HTERT RPE-1 (cell line): ENCODE data around the gene NFATC2.

ENCODE experiments used
- in situ Hi-C: fragments of 300-500 bp; cut with MboI; formaldehyde crosslinking; loops from 4 replicates; pipeline ENCODE4 v1.14.3; 2020; ENCODE audit warnings: low sequenced_read_pairs

The NFATC2 gene

GRCh38 chr20:51497542-51498467, 44.7 kb downstream of the NFATC2 start:
- in situ Hi-C loops = no loop called here

DNA sequence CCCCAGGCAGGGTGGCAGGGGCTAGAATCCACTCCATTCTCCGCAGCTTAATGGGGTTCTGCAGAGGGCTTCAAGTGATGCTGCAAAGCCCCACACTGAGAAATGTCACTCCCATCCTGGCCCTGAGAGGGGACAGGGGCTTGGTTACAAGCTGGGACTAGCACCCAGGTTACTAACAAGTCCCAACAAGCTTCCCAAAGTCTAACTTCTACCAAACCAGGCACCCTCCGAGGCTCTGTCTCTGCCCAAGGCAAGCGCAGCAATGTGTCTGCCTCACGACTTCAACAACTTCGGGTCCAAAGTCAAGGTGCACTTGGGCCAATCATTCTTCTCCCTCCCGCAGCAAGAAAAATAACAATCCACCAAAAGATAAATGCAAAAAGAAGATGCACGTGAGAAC, 45.6 kb downstream of the NFATC2 start:
- in situ Hi-C loops = no loop called here

GRCh38 chr20:51495921-51496545, 46.5 kb downstream of the NFATC2 start:
- in situ Hi-C loops = no loop called here

- in situ Hi-C loops = no loop called here
Measured at GRCh38 chr20:51495291-51495690, 47.2 kb downstream of the NFATC2 start.

DNA sequence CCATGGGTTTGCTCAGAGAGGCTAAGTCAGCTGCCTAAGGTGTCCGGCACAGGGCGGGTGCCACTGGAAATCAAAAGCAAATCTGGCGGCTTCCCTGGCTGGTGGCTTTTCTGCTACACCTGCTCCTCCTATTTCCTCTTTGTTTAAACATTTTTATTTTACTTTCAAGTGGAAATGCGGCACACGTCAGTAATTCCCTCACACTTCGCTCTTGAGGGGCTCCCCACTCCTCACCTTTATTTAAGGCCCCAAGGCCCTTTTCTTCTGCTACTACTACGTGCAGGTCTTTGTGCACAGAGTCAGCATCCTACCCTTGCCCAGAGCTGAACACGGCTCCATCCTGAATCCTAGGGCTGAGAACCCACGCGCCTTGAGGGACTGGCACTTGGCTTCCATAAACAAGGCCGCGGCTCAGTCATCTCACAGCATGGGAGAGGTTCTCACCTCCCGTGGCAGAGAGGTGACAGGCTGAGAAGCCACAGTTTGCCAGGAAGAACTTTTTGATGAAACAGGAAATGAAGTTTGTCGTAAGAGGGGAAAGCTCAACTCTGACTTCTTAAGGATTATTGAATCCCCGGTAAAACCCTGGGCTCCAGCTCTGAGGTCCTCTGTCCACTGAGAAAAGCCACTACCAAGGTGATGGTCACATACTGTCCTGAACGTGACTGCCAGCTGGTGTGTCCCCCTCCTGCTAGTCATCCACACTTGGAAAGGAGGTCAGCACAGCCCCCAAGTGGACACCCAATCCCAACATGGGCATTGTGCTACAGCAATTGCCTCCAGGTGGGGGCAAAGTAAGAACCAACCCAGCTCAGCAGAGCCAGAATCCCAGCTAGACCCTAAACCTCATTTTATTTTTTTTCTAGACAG, 48.0 kb downstream of the NFATC2 start:
- in situ Hi-C loops = no loop called here

- in situ Hi-C loops = no loop called here
Measured at GRCh38 chr20:51493346-51493791, 49.1 kb downstream of the NFATC2 start.

DNA sequence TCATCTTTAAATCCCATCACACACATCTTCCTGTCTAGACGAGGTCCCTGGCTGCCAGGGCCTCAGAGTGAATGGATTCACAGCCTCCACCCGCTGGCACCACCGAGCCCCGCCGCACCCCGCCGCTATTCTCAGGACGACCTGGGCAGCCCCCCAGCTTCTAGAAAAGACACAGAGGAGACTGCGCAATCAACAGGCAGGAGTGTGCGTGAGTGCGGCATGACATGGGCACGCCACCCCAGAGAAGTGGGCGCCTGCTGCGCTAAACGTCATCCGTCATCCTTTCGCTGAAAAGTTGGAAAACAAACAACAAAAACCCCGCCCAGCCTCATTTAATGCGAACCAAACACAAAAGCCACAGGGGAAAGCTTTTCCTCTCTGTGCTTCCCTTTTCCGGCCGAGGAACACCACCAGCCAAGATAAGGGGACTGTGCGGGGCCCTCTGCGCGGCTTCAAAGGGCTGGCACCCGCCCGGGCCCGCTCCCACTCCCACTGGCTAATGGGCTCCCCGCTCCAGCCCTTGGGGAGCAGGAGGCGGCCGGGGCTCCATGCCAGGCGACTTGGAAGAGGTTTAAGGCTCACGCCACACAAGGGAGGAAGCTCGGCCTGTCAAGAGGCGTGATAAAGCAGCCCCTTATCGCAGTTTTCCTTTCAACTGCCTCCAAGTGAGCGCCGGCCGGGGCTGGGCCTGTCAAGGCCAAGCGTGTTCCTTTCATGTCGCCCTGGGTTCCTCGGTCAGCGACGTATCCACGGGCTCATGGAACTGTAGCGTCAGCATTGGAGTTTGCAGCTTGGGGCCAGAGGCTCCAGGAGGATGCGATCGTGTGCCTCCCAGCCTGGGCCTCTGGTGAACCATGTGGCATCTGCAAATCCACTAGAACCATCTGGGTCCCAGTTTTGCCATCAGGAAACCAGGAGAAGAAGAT, 50.1 kb downstream of the NFATC2 start:
- in situ Hi-C loops = no loop called here

DNA sequence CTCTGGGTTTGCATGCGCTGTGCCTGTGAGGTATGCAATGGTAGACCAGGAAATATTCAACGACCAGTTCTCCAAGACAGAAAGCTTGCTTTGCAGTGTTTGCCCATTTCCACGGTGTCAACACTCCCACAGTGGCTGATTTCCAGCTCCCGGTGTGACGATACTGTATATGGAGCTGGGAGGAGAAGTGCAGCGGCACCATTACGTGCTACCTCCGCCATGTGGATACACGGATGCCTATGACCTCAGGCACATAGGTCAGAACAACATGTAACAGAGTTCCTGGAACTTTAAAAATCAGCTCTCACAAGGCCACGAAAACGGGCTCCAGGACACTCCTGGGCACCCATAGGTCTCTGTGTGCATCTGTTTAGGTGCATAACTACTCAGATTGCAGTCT, 51.1 kb downstream of the NFATC2 start:
- in situ Hi-C loops = no loop called here

DNA sequence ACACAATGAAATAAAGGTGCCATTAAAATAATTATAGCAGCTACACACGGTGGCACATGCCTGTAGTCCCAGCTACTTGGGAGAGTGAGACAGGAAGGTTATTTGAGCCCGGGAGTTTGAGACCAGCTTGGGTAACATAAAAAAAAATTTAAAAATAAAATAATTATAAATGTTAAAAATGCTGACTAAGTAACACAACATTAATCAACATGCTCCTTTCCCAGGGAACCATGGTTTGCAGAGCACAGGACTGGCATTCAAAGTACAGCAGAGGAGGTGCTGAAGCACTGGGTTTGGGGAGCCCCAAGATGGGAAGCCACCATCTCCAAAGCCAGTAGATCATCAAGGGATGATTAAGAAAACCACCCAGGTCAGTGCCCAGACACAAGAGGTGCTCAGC, 51.9 kb downstream of the NFATC2 start:
- in situ Hi-C loops = no loop called here

DNA sequence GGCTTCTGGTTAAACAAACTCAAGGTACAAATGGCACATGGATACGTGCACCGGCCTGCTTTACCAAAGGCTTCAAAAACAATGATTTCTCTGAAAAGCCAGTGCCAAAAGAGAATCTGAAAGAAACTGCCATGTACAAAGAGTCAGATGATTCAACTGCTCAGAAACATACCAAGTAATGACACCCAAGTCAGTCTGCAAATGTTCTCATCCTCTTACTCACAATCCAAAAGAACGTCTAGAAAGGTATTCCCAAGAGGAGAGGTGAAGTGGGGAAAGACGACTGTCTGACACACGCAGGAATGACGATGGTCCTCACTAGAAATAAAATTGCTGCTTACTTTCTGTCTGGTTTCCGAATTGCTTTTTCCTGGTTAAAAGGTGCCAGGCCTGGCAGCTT, 52.9 kb downstream of the NFATC2 start:
- in situ Hi-C loops = no loop called here

GRCh38 chr20:51488331-51488730, 54.2 kb downstream of the NFATC2 start:
- in situ Hi-C loops = no loop called here

GRCh38 chr20:51487565-51488268, 54.8 kb downstream of the NFATC2 start:
- in situ Hi-C loops = no loop called here

DNA sequence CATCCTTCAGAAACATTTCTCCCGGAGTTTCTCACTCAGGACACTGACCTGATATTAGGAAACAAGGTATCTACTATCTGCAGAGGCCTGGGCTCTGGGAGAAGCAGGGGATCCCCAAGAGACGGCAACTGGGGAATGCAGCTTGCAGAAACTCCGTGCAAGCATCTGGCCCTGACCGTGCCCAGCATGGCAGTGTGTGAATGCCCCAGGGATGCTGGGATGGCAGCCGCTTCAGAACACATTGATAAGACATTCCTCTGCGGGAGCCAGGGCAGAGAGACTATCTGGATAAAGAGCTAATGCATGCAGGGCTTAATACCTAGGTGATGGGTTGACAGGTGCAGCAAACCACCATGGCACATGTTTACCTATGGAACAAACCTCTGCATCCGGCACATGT, 55.4 kb downstream of the NFATC2 start:
- in situ Hi-C loops = no loop called here

DNA sequence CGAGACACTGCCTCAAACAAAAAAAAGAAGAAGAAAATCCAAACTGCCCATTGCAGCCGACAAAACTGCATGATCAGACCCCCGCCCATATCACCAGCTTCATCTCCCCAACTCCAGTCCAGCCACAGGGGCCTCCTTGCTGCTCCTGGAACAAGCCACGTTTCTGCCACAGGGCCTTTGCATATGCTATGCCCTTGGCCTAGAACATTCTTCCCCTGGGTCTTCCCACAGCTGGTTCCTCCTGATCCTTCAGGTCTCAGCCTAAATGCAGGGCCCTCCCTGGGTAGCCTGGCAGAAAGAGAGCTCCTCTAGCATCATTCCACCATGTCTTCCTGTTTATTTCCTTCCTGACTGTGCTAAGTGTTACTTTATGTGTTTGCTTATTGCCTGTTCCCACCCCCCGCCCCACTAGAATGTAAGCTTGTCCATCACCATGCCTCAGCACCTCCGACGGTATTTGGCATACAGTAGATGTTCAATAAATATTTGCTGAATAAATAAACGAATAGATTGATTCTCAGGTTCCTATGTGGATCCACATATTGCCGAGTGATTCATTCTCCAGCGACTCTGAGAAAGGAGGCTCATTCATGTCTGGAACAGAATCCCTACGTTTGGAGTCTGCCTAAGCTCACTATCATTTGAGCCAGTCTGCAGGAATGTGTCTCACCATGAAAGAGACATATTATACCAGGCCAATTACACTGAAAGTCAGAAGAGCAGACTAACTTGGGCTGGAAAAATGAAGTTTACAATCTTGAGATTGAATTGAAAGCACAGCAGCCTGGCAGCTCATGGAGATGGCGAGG, 56.1 kb downstream of the NFATC2 start:
- in situ Hi-C loops = no loop called here

GRCh38 chr20:51484831-51485230, 57.7 kb downstream of the NFATC2 start:
- in situ Hi-C loops = no loop called here

DNA sequence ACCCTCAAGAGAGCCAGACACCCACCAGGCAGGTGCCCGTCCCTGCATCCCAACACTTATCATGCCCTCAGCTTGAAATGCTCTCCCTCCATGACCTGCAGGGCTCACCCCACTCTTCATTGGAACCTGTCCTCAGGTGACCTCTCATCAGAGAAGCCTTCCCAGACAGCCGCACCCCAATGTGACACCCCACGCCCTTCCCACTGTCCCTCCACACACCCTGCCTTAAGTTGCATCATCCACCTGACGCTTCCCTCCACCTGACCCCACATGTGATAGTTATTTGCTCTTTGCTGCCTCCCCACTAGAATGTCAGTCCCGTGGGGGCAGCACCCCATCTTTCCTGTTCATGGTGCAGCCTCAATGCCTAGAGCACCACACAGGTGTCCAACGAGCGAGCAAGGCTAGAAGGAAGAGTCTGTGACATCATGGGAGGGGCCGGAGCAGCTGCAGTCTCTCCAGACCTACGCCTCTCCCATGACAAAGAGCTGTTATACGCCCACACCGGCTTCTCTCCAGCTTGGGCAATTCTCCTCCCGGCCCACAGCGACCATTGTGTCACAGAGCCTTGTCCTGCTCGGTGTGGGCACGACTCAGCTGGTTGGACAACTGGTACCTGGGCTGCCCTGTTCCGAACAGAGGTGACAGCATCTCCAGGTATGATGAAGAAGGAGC, 58.2 kb downstream of the NFATC2 start:
- in situ Hi-C loops = no loop called here

DNA sequence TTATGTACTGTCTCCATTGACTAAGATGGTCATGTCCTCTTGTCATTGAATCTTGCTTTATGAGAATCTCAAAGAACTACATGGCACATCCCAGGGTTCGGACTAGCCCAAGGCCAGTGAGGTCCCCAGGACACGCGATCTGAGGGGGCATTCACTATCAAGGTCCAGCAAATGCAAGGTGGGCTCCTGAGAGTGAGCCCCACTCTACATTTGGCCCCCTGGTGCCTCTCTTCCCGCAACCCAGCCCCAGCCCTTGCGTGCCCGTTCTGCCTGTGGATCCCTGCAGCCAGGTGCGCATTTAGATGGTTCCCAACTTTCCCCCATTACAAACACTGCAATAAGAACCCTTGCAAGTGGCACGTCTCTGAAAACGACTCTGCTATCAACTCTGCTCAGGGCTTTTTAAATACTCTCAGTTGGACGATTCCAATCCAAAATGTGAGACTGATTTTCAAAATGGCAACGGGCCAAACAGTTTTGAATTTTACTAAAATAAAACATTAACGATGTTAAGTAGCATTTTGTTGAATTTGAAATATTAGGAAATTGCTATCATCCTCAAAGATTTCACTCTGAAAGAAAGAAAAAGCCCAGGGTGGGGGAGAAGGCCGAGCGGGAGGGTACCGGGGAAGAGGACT, 59.6 kb downstream of the NFATC2 start:
- in situ Hi-C loops = no loop called here
